Heart right ventricle (tissue), 16 donors: ENCODE data around the gene OAF. TPM values are rescaled to one million over a fixed set of nuclear protein-coding genes. Genes with fewer than 3 reads are reported as not detected.

Experiments used
- ATAC-seq, 8 donors: fragments of 200-7000 bp; cut with Tn5 transposase; one replicate each; pipeline ENCODE4 v1.9.1; 2020; ENCODE audit warnings: mild to moderate bottlenecking in 8 of 8, moderate library complexity in 8 of 8, moderate number of reproducible peaks in 1 of 8
- DNase-seq, 2 donors: peaks; one replicate each; pipeline ENCODE4 v3.0.0-alpha.2; 2020
- H3K27ac ChIP-seq, 10 donors: fragments of 200-600 bp; sonication (generic) in 2 of 10; one replicate each; pipeline versions ENCODE4 v1.5.0 to v1.8.0; 2020 to 2022; ENCODE audit warnings: mild to moderate bottlenecking in 3 of 10
- H3K27me3 ChIP-seq, 7 donors: fragments of 200-600 bp; one replicate each; pipeline ENCODE4 v1.8.0; 2021 to 2022; ENCODE audit warnings: mild to moderate bottlenecking in 2 of 7
- H3K36me3 ChIP-seq, 9 donors: fragments of 200-600 bp; sonication (generic) in 1 of 9; one replicate each; pipeline versions ENCODE4 v1.5.0 to v1.8.0; 2020 to 2022; ENCODE audit warnings: mild to moderate bottlenecking in 2 of 9
- H3K4me1 ChIP-seq, 9 donors: fragments of 200-600 bp; sonication (generic) in 1 of 9; one replicate each; pipeline versions ENCODE4 v1.5.0 to v1.8.0; 2020 to 2022; ENCODE audit warnings: mild to moderate bottlenecking in 4 of 9
- H3K4me3 ChIP-seq, 10 donors: fragments of 200-600 bp; sonication (generic) in 2 of 10; one replicate each; pipeline versions ENCODE4 v1.5.0 to v1.8.0; 2020 to 2022; ENCODE audit warnings: mild to moderate bottlenecking in 7 of 10, moderate library complexity in 2 of 10
- H3K9me3 ChIP-seq, 11 donors: fragments of 200-600 bp in 10 of 11; sonication (generic) in 2 of 11; one replicate each; pipeline versions ENCODE4 v1.5.0 to v1.8.0; 2013 to 2022; ENCODE audit warnings: mild to moderate bottlenecking in 2 of 11, control low read depth in 1 of 11, moderate library complexity in 1 of 11
- WGBS, 2 donors: extraction: QIAGEN DNeasy Blood & Tissue Kit; methylation state at CpG; one replicate each; pipeline ENCODE4 v1.1.7; 2013; ENCODE audit warnings: inconsistent platforms in 1 of 2; 5-methylcytosine and 5-hydroxymethylcytosine counted together
- intact Hi-C, 10 donors: fragments of 100-400 bp; cut with DNase I; formaldehyde crosslinking; loops; one replicate each; pipeline versions ENCODE4 v1.11.1 to v1.14.2; 2022
- polyA plus RNA-seq, 2 donors: library from polyadenylated mRNA; stranded (reverse); fragments of 200-250 nt; gene quantifications; one replicate each; pipeline ENCODE4 v1.2.3, GENCODE V29; 2013
- total RNA-seq, 10 donors: library from RNA; stranded (reverse); fragmentation: NEBNext Ultra II Directional in 3 of 10; extraction: Animal tissue kit (Norgen Biotek cat#: 25700) in 3 of 10; gene quantifications; one replicate each; pipeline versions ENCODE4 v1.2.1 to v1.2.4, GENCODE V29; 2021 to 2023
- TF ChIP-seq, protein P1 (sequence below), 9 donors: fragments of 200-600 bp; sonication (generic) in 2 of 9; IDR thresholded peaks; one replicate each; pipeline versions ENCODE4 v1.5.0 to v1.8.0; 2021 to 2022; ENCODE audit warnings: antibody characterized with exemption in 9 of 9, mild to moderate bottlenecking in 5 of 9, moderate library complexity in 1 of 9
- donor health status: Arrhythmogenic right ventricular cardiomyopathy.
- donor health status: ischemic (EF 13 %, LVEDD 7.1; RV severe dilation, severe dysfunction).
- donor health status: healthy with polysubstance abuse.
- donor health status: DM: no; HTN: yes; CAD: no.
- donor health status: DM: no; HTN: no; CAD: no.
- donor health status: ischemic (EF 25% LVEDD 6.9; RV normal size, moderate dysfunction).
- donor health status: ischemic (EF 25% LVEDD 5.7; RV mildly dilated, moderate dysfunction).
- donor health status: healthy.
- donor health status: DM: yes; HTN: yes; CAD: no.
- donor health status: Ischemic cardiomyopathy.
- donor health status: ischemic (EF 35%, LVEDD 5.7; RV mildly dilated, moderate dysfunction).
- donor health status: nonischemic (EF 11% LVEDD 7.7; RV severe dilation, severe dysfunction).
- donor health status: DM: yes; HTN: yes; CAD: no.
- donor health status: PGD.
- donor health status: ischemic (EF 29% LVEDD 5.4; RV normal size, mild dysfunction).
- donor health status: nonischemic (EF 23%, LVEDD 6.1; RV moderate dilation, normal function).

The OAF gene
- total and polyA plus RNA-seq, 12 donors = 8.4 to 41.6 (median 15.3) TPM

GRCh38 chr11:120172054-120172911, 38.5 kb upstream of the OAF start:
- intact Hi-C loops = loop anchor here (1.0 to 5.0 kb wide), 9 partner anchors 40 to 130 kb away; partner anchors contain the start of gene OAF (in 1 of the 10)
- WGBS, 2 donors = 32 to 36% methylated on average over 24 of the region's 24 CpGs
- H3K36me3 ChIP-seq = no peaks in the 10 kb centered on the region

DNA sequence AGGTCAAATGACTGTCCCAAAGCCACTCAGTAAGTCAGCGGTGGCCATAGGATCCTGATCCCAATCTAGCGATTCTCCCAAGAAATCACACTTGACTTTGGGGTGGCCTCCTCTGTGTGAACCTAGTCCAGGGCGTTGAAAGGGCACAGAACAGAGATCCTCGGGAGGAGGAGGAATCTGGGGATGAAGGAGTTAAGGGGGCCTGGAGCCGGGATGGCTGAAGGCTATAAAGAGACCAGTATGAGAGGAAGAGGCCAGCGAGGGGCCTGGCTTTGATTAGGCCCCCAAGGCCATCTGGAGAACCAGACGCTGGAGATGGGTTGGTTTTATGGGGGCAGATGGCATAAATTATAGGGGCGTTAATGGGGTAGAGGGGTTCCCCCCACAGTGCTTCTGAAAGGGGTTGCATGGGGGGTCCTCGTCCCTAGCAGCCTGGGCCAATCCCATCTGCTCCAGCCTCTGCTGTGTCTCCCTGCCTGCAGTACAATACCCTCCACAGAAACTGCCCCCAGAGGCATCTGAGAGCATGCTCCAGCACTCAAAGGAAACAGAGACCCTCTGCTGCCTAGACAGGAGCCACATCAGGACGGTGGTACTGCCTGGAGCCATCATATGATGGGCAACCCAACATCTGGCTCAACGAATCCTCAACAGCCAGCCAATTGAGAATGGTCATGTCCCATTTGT, 37.7 kb upstream of the OAF start:
- no peak overlapping the region for H3K27ac ChIP-seq
- no peaks in the 10 kb centered on the region for H3K36me3 ChIP-seq
- WGBS, 2 donors = 64 to 75% methylated on average over 11 of the region's 11 CpGs
- ATAC-seq = no peak
- intact Hi-C loops = loop anchor here in 8 of 10 donors (2.0 to 5.0 kb wide), 6 partner anchors 39 to 129 kb away; partner anchors contain the start of gene OAF (in 1 of the 8)
- H3K9me3 ChIP-seq = no peaks in the 10 kb centered on the region
- H3K4me1 ChIP-seq = peaks cover 3 to 33% (median 17%) of the 10 kb centered on the region in 9 donors
- TF ChIP-seq, protein P1, sequence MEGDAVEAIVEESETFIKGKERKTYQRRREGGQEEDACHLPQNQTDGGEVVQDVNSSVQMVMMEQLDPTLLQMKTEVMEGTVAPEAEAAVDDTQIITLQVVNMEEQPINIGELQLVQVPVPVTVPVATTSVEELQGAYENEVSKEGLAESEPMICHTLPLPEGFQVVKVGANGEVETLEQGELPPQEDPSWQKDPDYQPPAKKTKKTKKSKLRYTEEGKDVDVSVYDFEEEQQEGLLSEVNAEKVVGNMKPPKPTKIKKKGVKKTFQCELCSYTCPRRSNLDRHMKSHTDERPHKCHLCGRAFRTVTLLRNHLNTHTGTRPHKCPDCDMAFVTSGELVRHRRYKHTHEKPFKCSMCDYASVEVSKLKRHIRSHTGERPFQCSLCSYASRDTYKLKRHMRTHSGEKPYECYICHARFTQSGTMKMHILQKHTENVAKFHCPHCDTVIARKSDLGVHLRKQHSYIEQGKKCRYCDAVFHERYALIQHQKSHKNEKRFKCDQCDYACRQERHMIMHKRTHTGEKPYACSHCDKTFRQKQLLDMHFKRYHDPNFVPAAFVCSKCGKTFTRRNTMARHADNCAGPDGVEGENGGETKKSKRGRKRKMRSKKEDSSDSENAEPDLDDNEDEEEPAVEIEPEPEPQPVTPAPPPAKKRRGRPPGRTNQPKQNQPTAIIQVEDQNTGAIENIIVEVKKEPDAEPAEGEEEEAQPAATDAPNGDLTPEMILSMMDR (IDR thresholded peaks at IDR 0.05) = no peak
- no peak overlapping the region for H3K4me3 ChIP-seq
- peaks cover 0 to 69% (median 34%) of the 10 kb centered on the region in 7 donors for H3K27me3 ChIP-seq
- DNase-seq = no peak

More at GRCh38 chr11:120172054-120172911, 38.5 kb upstream of the OAF start:
- H3K9me3 ChIP-seq = no peaks in the 10 kb centered on the region
- H3K4me3 ChIP-seq = no peak overlapping the region
- H3K27me3 ChIP-seq = peaks cover 0 to 78% (median 43%) of the 10 kb centered on the region in 7 donors
- DNase-seq (peak; percentile 64 to 69), ATAC-seq (peak; percentile 32 to 77 (median 70))
- H3K27ac ChIP-seq = no peak overlapping the region
- TF ChIP-seq, protein P1 (IDR thresholded peaks at IDR 0.05) = peak; percentile 67 to 93 (median 86)
- peaks cover 3 to 32% (median 17%) of the 10 kb centered on the region in 9 donors for H3K4me1 ChIP-seq

DNA sequence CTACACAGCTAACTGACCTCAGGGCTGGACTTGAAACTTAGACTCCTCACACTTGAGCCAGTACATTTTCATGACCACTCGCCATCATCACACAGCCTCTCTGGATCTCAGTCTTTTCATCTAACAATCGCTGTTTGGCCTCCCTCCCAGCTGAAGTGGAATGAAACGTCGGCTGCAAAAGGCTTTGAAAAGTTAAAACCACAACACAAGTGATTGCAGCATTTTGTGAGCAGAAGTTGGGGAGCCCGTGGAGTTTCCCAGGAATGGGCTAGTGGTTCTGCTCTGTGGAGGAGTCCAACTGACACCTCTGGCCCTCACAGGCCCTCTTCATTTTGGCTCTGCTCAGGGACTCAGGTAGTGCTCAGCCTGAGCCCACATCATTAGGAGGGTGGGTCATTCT, 37.0 kb upstream of the OAF start:
- TF ChIP-seq, protein P1 (IDR thresholded peaks at IDR 0.05) = no peak
- ATAC-seq = no peak
- intact Hi-C loops = loop anchor here in 9 of 10 donors (2.0 to 5.0 kb wide), 7 partner anchors 38 to 129 kb away; partner anchors contain the start of gene OAF (in 1 of the 9)
- Histone ChIP-seq H3K4me1 (peaks cover 3 to 33% (median 14%) of the 10 kb centered on the region in 9 donors), H3K27me3 (peaks cover 0 to 63% (median 27%) of the 10 kb centered on the region in 7 donors), H3K27ac (no peak overlapping the region), H3K9me3 (no peaks in the 10 kb centered on the region), H3K36me3 (no peaks in the 10 kb centered on the region), H3K4me3 (no peak overlapping the region)
- DNase-seq = no peak
- 50 to 59% methylated on average over 5 of the region's 5 CpGs for WGBS, 2 donors

DNA sequence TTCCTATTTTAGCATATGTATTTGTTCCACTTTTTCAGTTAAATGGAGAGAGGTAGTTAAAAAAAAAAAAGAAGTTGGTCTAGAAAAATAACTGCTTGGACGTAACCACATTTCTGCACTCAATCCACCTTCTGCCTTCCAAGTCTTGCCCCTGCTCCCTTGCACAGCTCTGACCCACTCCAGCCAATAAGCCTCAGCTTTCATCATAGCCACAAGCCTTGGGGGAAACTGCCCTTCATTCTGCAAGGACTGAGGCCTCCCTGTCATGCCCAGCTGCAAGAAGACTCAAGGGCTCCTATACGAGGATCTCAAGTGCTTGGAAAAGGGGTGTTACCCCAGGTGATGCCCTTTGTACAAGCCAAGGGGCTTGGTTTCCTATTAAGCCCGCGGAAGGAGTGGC, 36.0 kb upstream of the OAF start:
- TF ChIP-seq, protein P1 (IDR thresholded peaks at IDR 0.05) = no peak
- ATAC-seq (no peak), DNase-seq (no peak)
- no peak overlapping the region for H3K4me3 ChIP-seq
- peaks cover 0 to 30% (median 3%) of the 10 kb centered on the region in 9 donors for H3K4me1 ChIP-seq
- no peak overlapping the region for H3K27ac ChIP-seq
- peaks cover 0 to 52% (median 22%) of the 10 kb centered on the region in 7 donors for H3K27me3 ChIP-seq
- WGBS, 2 donors = 86 to 92% methylated on average over 4 of the region's 4 CpGs
- intact Hi-C loops = loop anchor here in 6 of 10 donors (2.0 to 5.0 kb wide), 5 partner anchors 37 to 128 kb away; partner anchors contain the start of gene OAF (in 1 of the 6)
- H3K36me3 ChIP-seq = no peaks in the 10 kb centered on the region
- no peaks in the 10 kb centered on the region for H3K9me3 ChIP-seq
